A549 treated with CpdA at 1 μM for 4 hours (cell line): ENCODE results near the gene FARP1. TPM values are rescaled to one million over a fixed set of nuclear protein-coding genes. Genes with fewer than 3 reads are reported as not detected.

Source experiments
- total RNA-seq: library from RNA; stranded (reverse); fragments of 200-300 nt; extraction: Qiagen RNA extraction; gene quantifications from 5 replicates; pipeline ENCODE4 v1.2.3, GENCODE V29; 2022; ENCODE audit warnings: low read depth

Gene FARP1
- total RNA-seq: 8.4 to 10.4 TPM (median 8.7 TPM) in 5 replicates

GRCh38 chr13:98142380-98143156 lies at the start of gene FARP1:
Gene FARP1 (plus strand): TSS chr13:98143094. CDS start chr13:98213243, 70,149 bp downstream.

GRCh38 chr13:98176777-98177608 lies 34.1 kb downstream of the FARP1 start, which contains the start of gene RNF113B:
Gene RNF113B (minus strand): TSS chr13:98177269. CDS start chr13:98177236, 33 bp downstream.

Other genes starting within 250 kb of the FARP1 start
- 74.2 to 111 TPM (median 89.4 TPM) in 5 replicates for gene IPO5, start 189.4 kb upstream of the FARP1 start, total RNA-seq
- not detected in 5 replicates for gene RNF113B, start 34.2 kb downstream of the FARP1 start, total RNA-seq